ENCODE measurements around the gene SIX4. TPM values are rescaled to one million over a fixed set of nuclear protein-coding genes. Genes with fewer than 3 reads are reported as not detected.

The SIX4 gene
- total and polyA plus RNA-seq, 2 experiments from 2014 or later: 6.2 to 46.9 TPM

- peaks cover 97% of the 10 kb centered on the region for H3K79me2 ChIP-seq (replicated peaks; ENCODE audit: insufficient read depth)
- no peak for TF ChIP-seq NANOG (IDR thresholded peaks at IDR 0.05; ENCODE audit: borderline replicate concordance)
- no peak for TF ChIP-seq ETS1 (IDR thresholded peaks at IDR 0.05)
- TF ChIP-seq POLR2AphosphoS5 (IDR thresholded peaks at IDR 0.05; ENCODE audit: low read depth): no peak
- no peak overlapping the region for H3K4me3 Mint-ChIP-seq
- no peak overlapping the region for H2AFZ ChIP-seq
- no peak overlapping the region for H3K27ac ChIP-seq (ENCODE audit: low read depth)
- H3K36me3 Mint-ChIP-seq (ENCODE audit: low read depth): no peaks in the 10 kb centered on the region; the same call in 2 of the 3 replicates
- no peak overlapping the region for H3K27ac Mint-ChIP-seq
- H3K9me3 Mint-ChIP-seq: no peaks in the 10 kb centered on the region
- H3K4me2 ChIP-seq: no peak overlapping the region
- H3K27me3 ChIP-seq (ENCODE audit: insufficient read depth): no peaks in the 10 kb centered on the region
- no peaks in the 10 kb centered on the region for H3K36me3 ChIP-seq (ENCODE audit: insufficient read depth)
- peaks cover 9% of the 10 kb centered on the region; the same call in 2 of the 3 replicates for H3K4me1 Mint-ChIP-seq
- ATAC-seq (no peak), DNase-seq (ENCODE audit: low spot score) (no peak)
- H3K4me3 ChIP-seq: no peak overlapping the region
- H3K9me2 ChIP-seq (ENCODE audit: insufficient read depth): no peaks in the 10 kb centered on the region
- no peaks in the 10 kb centered on the region for H3F3A ChIP-seq (replicated peaks; ENCODE audit: low read depth)
- H3K27me3 Mint-ChIP-seq (ENCODE audit: insufficient read depth, low read depth, poor library complexity): no peaks in the 10 kb centered on the region
- peaks cover 12% of the 10 kb centered on the region for H4K20me1 ChIP-seq (replicated peaks; ENCODE audit: insufficient read depth)
- H3K4me1 ChIP-seq (ENCODE audit: insufficient read depth): peaks cover 7% of the 10 kb centered on the region; the same call in 1 of the 2 replicates
Observed at GRCh38 chr14:60744566-60744965, 20.4 kb upstream of the SIX4 start.

- H3K4me3 ChIP-seq: no peak overlapping the region
- no peak overlapping the region for H2AFZ ChIP-seq
- H3K79me2 ChIP-seq (replicated peaks; ENCODE audit: insufficient read depth): peaks cover 92% of the 10 kb centered on the region
- peaks cover 9% of the 10 kb centered on the region for H3K4me1 ChIP-seq (ENCODE audit: insufficient read depth)
- H3K27ac Mint-ChIP-seq: peak overlapping the region; percentile 3; the same call in 1 of the 2 replicates
- peaks cover 8% of the 10 kb centered on the region for H3K4me1 Mint-ChIP-seq
- DNase-seq (ENCODE audit: low spot score) (no peak), ATAC-seq (no peak)
- no peaks in the 10 kb centered on the region for H3K36me3 ChIP-seq (ENCODE audit: insufficient read depth)
- H3F3A ChIP-seq (replicated peaks; ENCODE audit: low read depth): no peaks in the 10 kb centered on the region
- H3K36me3 Mint-ChIP-seq (ENCODE audit: low read depth): no peaks in the 10 kb centered on the region; the same call in 2 of the 3 replicates
- H3K9me2 ChIP-seq (ENCODE audit: insufficient read depth): no peaks in the 10 kb centered on the region
- no peak overlapping the region for H3K4me3 Mint-ChIP-seq
- H3K27ac ChIP-seq (ENCODE audit: low read depth): no peak overlapping the region
- peaks cover 3% of the 10 kb centered on the region for H3K27me3 Mint-ChIP-seq (ENCODE audit: insufficient read depth, low read depth, poor library complexity)
- H3K27me3 ChIP-seq (ENCODE audit: insufficient read depth): no peaks in the 10 kb centered on the region
- H3K9me3 Mint-ChIP-seq: no peaks in the 10 kb centered on the region
- H3K4me2 ChIP-seq: no peak overlapping the region
- peaks cover 9% of the 10 kb centered on the region for H4K20me1 ChIP-seq (replicated peaks; ENCODE audit: insufficient read depth)
- TF ChIP-seq NANOG (IDR thresholded peaks at IDR 0.05; ENCODE audit: borderline replicate concordance) (no peak), EZH2 (IDR thresholded peaks at IDR 0.05; ENCODE audit: low read depth, unreplicated experiment) (no peak), ZNF114 (CRISPR knock-in tag; IDR thresholded peaks at IDR 0.05) (no peak), ZNF331 (CRISPR knock-in tag; IDR thresholded peaks at IDR 0.05; ENCODE audit: low read depth) (no peak), ETS1 (IDR thresholded peaks at IDR 0.05) (no peak), CREB1 (CRISPR knock-in tag; IDR thresholded peaks at IDR 0.05; ENCODE audit: low read depth) (no peak), REST (IDR thresholded peaks at IDR 0.05; ENCODE audit: unreplicated experiment) (no peak), JUNB (IDR thresholded peaks at IDR 0.05; ENCODE audit: unreplicated experiment) (no peak)
Observed at GRCh38 chr14:60738843-60739508, 14.8 kb upstream of the SIX4 start.
